Measurements from ENCODE around the gene OTOP3.
"Not testable (repeated sequence)": the region's sequence is repeated elsewhere in the genome, so short reads cannot be mapped to it uniquely, and the experiment has no call there.

Gene OTOP3

GRCh38 chr17:74981318-74981978 lies 45.8 kb downstream of the OTOP3 start:
- DNase-seq (ENCODE audit: low read depth in 3 of 3, low spot score in 1 of 3) = no peak

- peak; percentile 38 to 55 (median 55) for DNase-seq (ENCODE audit: low read depth in 3 of 3, low spot score in 1 of 3)
These were observed 46.4 kb downstream of the OTOP3 start for GRCh38 chr17:74981979-74982662.

- DNase-seq (ENCODE audit: low read depth in 3 of 3, low spot score in 1 of 3) = not testable (repeated sequence)
These were observed 47.1 kb downstream of the OTOP3 start for GRCh38 chr17:74982663-74983313.

GRCh38 chr17:74986206-74986576 lies 50.5 kb downstream of the OTOP3 start:
- no peak for DNase-seq (ENCODE audit: low read depth in 3 of 3, low spot score in 1 of 3)

- peak; percentile 67 to 90 (median 83) for DNase-seq (ENCODE audit: low read depth in 3 of 3, low spot score in 1 of 3)
These were observed 51.8 kb downstream of the OTOP3 start, which contains the start of gene CDR2L for GRCh38 chr17:74987418-74987908. TSS of gene CDR2L (plus strand) at chr17:74987632. CDS start at chr17:74988044, 412 bp downstream.

GRCh38 chr17:74987909-74988711 lies 52.4 kb downstream of the OTOP3 start:
- no peak for DNase-seq (ENCODE audit: low read depth in 3 of 3, low spot score in 1 of 3)

- DNase-seq (ENCODE audit: low read depth in 3 of 3, low spot score in 1 of 3) = no peak
These were observed 54.9 kb downstream of the OTOP3 start for GRCh38 chr17:74990581-74991105.

- DNase-seq (ENCODE audit: low read depth in 3 of 3, low spot score in 1 of 3) = no peak
These were observed 56.5 kb downstream of the OTOP3 start for GRCh38 chr17:74992223-74992622.

GRCh38 chr17:74994440-74994839 lies 58.7 kb downstream of the OTOP3 start:
- no peak for DNase-seq (ENCODE audit: low read depth in 3 of 3, low spot score in 1 of 3)

GRCh38 chr17:74995847-74996246 lies 60.1 kb downstream of the OTOP3 start:
- no peak for DNase-seq (ENCODE audit: low read depth in 3 of 3, low spot score in 1 of 3)

- DNase-seq (ENCODE audit: low read depth in 3 of 3, low spot score in 1 of 3) = no peak
These were observed 63.1 kb downstream of the OTOP3 start for GRCh38 chr17:74998783-74999182.

GRCh38 chr17:74999523-74999922 lies 63.8 kb downstream of the OTOP3 start:
- DNase-seq (ENCODE audit: low read depth in 3 of 3, low spot score in 1 of 3) = no peak

Data from stimulated activated CD4-positive, alpha-beta T cell treated with anti-CD3 and anti-CD28 coated beads, TNF-alpha, amount 100 ng/mL, for 1 hour (primary cell).